ENCODE measurements around the gene EIF5AL1.

DNA sequence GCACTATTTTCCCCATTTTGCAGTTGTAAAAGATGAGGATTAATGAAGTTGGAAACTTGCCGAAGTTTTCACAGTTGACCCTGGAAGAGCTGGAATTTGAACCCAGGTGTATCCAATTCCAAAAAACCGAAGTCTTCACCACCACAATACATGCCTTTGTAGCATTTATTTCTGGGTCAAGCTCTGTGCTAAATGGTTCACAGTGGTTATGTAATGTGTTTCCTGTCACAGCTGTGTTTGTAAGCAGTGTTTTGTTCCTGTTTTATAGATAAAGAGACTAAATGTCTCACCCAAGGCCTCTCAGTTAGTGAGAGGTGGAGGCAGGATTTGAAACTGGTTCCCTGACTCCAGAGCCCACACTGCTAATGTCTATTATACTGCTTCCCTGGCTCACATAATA lies 30.3 kb downstream of the EIF5AL1 start:
- TF ChIP-seq, protein P1, sequence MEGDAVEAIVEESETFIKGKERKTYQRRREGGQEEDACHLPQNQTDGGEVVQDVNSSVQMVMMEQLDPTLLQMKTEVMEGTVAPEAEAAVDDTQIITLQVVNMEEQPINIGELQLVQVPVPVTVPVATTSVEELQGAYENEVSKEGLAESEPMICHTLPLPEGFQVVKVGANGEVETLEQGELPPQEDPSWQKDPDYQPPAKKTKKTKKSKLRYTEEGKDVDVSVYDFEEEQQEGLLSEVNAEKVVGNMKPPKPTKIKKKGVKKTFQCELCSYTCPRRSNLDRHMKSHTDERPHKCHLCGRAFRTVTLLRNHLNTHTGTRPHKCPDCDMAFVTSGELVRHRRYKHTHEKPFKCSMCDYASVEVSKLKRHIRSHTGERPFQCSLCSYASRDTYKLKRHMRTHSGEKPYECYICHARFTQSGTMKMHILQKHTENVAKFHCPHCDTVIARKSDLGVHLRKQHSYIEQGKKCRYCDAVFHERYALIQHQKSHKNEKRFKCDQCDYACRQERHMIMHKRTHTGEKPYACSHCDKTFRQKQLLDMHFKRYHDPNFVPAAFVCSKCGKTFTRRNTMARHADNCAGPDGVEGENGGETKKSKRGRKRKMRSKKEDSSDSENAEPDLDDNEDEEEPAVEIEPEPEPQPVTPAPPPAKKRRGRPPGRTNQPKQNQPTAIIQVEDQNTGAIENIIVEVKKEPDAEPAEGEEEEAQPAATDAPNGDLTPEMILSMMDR (IDR thresholded peaks at IDR 0.05; ENCODE audit: low read depth, low read length, missing input control) = no peak
- no peak for TF ChIP-seq TAF1 (conservative IDR thresholded peaks at IDR 0.05)
- TF ChIP-seq, protein P2, sequence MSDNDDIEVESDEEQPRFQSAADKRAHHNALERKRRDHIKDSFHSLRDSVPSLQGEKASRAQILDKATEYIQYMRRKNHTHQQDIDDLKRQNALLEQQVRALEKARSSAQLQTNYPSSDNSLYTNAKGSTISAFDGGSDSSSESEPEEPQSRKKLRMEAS (IDR thresholded peaks at IDR 0.05) = no peak
- TF ChIP-seq, protein P3, sequence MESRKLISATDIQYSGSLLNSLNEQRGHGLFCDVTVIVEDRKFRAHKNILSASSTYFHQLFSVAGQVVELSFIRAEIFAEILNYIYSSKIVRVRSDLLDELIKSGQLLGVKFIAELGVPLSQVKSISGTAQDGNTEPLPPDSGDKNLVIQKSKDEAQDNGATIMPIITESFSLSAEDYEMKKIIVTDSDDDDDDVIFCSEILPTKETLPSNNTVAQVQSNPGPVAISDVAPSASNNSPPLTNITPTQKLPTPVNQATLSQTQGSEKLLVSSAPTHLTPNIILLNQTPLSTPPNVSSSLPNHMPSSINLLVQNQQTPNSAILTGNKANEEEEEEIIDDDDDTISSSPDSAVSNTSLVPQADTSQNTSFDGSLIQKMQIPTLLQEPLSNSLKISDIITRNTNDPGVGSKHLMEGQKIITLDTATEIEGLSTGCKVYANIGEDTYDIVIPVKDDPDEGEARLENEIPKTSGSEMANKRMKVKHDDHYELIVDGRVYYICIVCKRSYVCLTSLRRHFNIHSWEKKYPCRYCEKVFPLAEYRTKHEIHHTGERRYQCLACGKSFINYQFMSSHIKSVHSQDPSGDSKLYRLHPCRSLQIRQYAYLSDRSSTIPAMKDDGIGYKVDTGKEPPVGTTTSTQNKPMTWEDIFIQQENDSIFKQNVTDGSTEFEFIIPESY (IDR thresholded peaks at IDR 0.05) = no peak
- no peak for TF ChIP-seq HNF4A (conservative IDR thresholded peaks at IDR 0.05)
- no peak for TF ChIP-seq YY1 (IDR thresholded peaks at IDR 0.05)
- TF ChIP-seq SP1 (IDR thresholded peaks at IDR 0.05) = no peak
- no peak for TF ChIP-seq EGR1 (IDR thresholded peaks at IDR 0.05; ENCODE audit: low read depth in 2 of 2)
- TF ChIP-seq, protein P4, sequence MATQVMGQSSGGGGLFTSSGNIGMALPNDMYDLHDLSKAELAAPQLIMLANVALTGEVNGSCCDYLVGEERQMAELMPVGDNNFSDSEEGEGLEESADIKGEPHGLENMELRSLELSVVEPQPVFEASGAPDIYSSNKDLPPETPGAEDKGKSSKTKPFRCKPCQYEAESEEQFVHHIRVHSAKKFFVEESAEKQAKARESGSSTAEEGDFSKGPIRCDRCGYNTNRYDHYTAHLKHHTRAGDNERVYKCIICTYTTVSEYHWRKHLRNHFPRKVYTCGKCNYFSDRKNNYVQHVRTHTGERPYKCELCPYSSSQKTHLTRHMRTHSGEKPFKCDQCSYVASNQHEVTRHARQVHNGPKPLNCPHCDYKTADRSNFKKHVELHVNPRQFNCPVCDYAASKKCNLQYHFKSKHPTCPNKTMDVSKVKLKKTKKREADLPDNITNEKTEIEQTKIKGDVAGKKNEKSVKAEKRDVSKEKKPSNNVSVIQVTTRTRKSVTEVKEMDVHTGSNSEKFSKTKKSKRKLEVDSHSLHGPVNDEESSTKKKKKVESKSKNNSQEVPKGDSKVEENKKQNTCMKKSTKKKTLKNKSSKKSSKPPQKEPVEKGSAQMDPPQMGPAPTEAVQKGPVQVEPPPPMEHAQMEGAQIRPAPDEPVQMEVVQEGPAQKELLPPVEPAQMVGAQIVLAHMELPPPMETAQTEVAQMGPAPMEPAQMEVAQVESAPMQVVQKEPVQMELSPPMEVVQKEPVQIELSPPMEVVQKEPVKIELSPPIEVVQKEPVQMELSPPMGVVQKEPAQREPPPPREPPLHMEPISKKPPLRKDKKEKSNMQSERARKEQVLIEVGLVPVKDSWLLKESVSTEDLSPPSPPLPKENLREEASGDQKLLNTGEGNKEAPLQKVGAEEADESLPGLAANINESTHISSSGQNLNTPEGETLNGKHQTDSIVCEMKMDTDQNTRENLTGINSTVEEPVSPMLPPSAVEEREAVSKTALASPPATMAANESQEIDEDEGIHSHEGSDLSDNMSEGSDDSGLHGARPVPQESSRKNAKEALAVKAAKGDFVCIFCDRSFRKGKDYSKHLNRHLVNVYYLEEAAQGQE (IDR thresholded peaks at IDR 0.05) = no peak
- no peak for TF ChIP-seq RAD21 (IDR thresholded peaks at IDR 0.05)

All from liver (tissue), 3 donors.